Liver (tissue), 3 donors: ENCODE measurements around the gene RAD51B.

Experiments
- FOXA1 ChIP-seq: IDR thresholded peaks from 2 replicates; pipeline ENCODE4 v1.6.1; 2016; ENCODE audit warnings: antibody characterized with exemption
- GABPA ChIP-seq, 2 donors: IDR thresholded peaks in 1 of 2; conservative IDR thresholded peaks in 1 of 2; 2 replicates each; pipeline ENCODE4 v1.6.1; 2016; ENCODE audit warnings: antibody characterized with exemption in 2 of 2, mild to moderate bottlenecking in 1 of 2, moderate library complexity in 1 of 2
- MAX ChIP-seq: IDR thresholded peaks from 2 replicates; pipeline ENCODE4 v1.6.1; 2016; ENCODE audit warnings: antibody characterized with exemption
- NR2F2 ChIP-seq: IDR thresholded peaks from 2 replicates; pipeline ENCODE4 v1.6.1; 2016; ENCODE audit warnings: antibody characterized with exemption
- SP1 ChIP-seq: IDR thresholded peaks from 2 replicates; pipeline ENCODE4 v1.6.1; 2018; ENCODE audit warnings: antibody characterized with exemption, mild to moderate bottlenecking
- YY1 ChIP-seq: IDR thresholded peaks from 2 replicates; pipeline ENCODE4 v1.6.1; 2016; ENCODE audit warnings: antibody characterized with exemption, mild to moderate bottlenecking
- TF ChIP-seq, protein P1 (sequence below): fragments of 150-350 bp; IDR thresholded peaks from 2 replicates; pipeline ENCODE4 v1.5.1; 2017; ENCODE audit warnings: improper control_type of control experiment, low read depth, low read length; ENCODE audit not compliant: missing input control
- donor health status: healthy.
- donor health status: healthy.

DNA sequence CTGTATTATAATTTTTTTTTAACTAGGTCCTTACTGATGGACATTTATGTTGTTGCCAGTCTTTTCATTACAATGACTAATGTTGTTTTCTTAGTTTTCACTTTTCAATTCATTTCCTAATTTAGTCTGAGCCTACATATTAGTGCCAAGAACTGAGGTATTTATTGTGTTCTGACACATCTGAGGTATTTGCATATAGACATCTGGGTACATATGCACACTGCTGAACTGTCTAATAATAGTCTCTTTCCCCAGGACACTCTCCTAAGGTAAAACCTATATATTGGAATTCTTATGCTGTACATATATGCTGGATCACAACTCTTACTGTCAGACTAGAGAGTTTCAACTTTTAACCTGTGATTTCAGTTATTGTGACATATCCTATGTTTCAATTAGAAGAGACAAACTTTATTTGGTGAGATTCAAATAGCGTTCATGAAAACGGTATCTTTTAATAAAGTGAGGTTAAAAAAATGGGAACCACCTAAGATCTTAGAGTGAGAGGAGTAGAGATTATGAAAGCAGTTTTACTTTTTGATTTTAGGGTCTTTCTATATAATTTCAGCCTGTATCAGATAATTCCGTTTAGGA is 263.2 kb downstream of the RAD51B start:
- TF ChIP-seq MAX: no peak
- TF ChIP-seq YY1: no peak
- TF ChIP-seq SP1: no peak
- TF ChIP-seq, protein P1, sequence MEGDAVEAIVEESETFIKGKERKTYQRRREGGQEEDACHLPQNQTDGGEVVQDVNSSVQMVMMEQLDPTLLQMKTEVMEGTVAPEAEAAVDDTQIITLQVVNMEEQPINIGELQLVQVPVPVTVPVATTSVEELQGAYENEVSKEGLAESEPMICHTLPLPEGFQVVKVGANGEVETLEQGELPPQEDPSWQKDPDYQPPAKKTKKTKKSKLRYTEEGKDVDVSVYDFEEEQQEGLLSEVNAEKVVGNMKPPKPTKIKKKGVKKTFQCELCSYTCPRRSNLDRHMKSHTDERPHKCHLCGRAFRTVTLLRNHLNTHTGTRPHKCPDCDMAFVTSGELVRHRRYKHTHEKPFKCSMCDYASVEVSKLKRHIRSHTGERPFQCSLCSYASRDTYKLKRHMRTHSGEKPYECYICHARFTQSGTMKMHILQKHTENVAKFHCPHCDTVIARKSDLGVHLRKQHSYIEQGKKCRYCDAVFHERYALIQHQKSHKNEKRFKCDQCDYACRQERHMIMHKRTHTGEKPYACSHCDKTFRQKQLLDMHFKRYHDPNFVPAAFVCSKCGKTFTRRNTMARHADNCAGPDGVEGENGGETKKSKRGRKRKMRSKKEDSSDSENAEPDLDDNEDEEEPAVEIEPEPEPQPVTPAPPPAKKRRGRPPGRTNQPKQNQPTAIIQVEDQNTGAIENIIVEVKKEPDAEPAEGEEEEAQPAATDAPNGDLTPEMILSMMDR: no peak
- no peak for TF ChIP-seq GABPA (IDR thresholded peaks at IDR 0.05 in 1 of 2, conservative IDR thresholded peaks at IDR 0.05 in 1 of 2)
- TF ChIP-seq FOXA1: no peak
- TF ChIP-seq NR2F2: no peak
